Lower lobe of right lung (tissue), 2 donors: ENCODE measurements around the gene XPR1. TPM values are rescaled to one million over a fixed set of nuclear protein-coding genes. Genes with fewer than 3 reads are reported as not detected.

Source experiments
- ATAC-seq, 2 donors: fragments of 200-7000 bp; cut with Tn5 transposase; one replicate each; pipeline ENCODE4 v1.9.1; 2020 to 2022; ENCODE audit warnings: mild to moderate bottlenecking in 2 of 2, moderate library complexity in 2 of 2
- DNase-seq: peaks from one replicate; pipeline ENCODE4 v3.0.0-alpha.2; 2020
- H3K27ac ChIP-seq: fragments of 200-600 bp; one replicate; pipeline ENCODE4 v1.8.0; 2022
- H3K27me3 ChIP-seq: fragments of 200-600 bp; one replicate; pipeline ENCODE4 v1.8.0; 2022; ENCODE audit warnings: low read depth
- H3K36me3 ChIP-seq: fragments of 200-600 bp; one replicate; pipeline ENCODE4 v1.8.0; 2022; ENCODE audit warnings: mild to moderate bottlenecking
- H3K4me1 ChIP-seq: fragments of 200-600 bp; one replicate; pipeline ENCODE4 v1.8.0; 2022
- H3K4me3 ChIP-seq: fragments of 200-600 bp; one replicate; pipeline ENCODE4 v1.8.0; 2022; ENCODE audit warnings: mild to moderate bottlenecking
- H3K9me3 ChIP-seq: fragments of 200-600 bp; one replicate; pipeline ENCODE4 v1.8.0; 2022
- CTCF ChIP-seq: fragments of 200-600 bp; IDR thresholded peaks from one replicate; pipeline ENCODE4 v1.8.0; 2022; ENCODE audit warnings: antibody characterized with exemption, mild to moderate bottlenecking
- intact Hi-C: fragments of 100-400 bp; cut with DNase I; formaldehyde crosslinking; loops from one replicate; pipeline ENCODE4 v1.11.0; 2022
- total RNA-seq: library from RNA; stranded (reverse); fragmentation: NEBNext Ultra II Directional; extraction: Animal tissue kit (Norgen Biotek cat#: 25700); gene quantifications from one replicate; pipeline ENCODE4 v1.2.1, GENCODE V29; 2021
- donor health status: DM: no; HTN: yes; CAD: no; lungs with severe emphysema.

The XPR1 gene
- total RNA-seq, 1 donor from 2014 or later: 21.1 TPM

- ATAC-seq: no peak
Measured at GRCh38 chr1:180937012-180937372, 305.2 kb downstream of the XPR1 start.

GRCh38 chr1:180937624-180938225, 305.9 kb downstream of the XPR1 start:
- ATAC-seq (no peak), DNase-seq (no peak)
- H3K4me1 ChIP-seq: no peaks in the 10 kb centered on the region
- no peak overlapping the region for H3K4me3 ChIP-seq
- TF ChIP-seq CTCF: no peak
- H3K9me3 ChIP-seq: no peaks in the 10 kb centered on the region
- no peak overlapping the region for H3K27ac ChIP-seq
- peaks cover 29% of the 10 kb centered on the region for H3K36me3 ChIP-seq
- intact Hi-C loops: no loop called here
- no peaks in the 10 kb centered on the region for H3K27me3 ChIP-seq

More at GRCh38 chr1:180937012-180937372, 305.2 kb downstream of the XPR1 start:
- Histone ChIP-seq H3K9me3 (no peaks in the 10 kb centered on the region), H3K27ac (no peak overlapping the region), H3K36me3 (peaks cover 29% of the 10 kb centered on the region), H3K4me1 (no peaks in the 10 kb centered on the region), H3K27me3 (no peaks in the 10 kb centered on the region), H3K4me3 (no peak overlapping the region)
- DNase-seq: no peak
- no peak for TF ChIP-seq CTCF
- intact Hi-C loops: no loop called here

- Histone ChIP-seq H3K4me1 (no peaks in the 10 kb centered on the region), H3K9me3 (no peaks in the 10 kb centered on the region), H3K27me3 (no peaks in the 10 kb centered on the region), H3K4me3 (no peak overlapping the region), H3K27ac (no peak overlapping the region), H3K36me3 (peaks cover 30% of the 10 kb centered on the region)
- intact Hi-C loops: no loop called here
- DNase-seq (no peak), ATAC-seq (no peak)
- no peak for TF ChIP-seq CTCF
Measured at GRCh38 chr1:180939073-180939710, 307.4 kb downstream of the XPR1 start.

- no peak overlapping the region for H3K27ac ChIP-seq
- peaks cover 35% of the 10 kb centered on the region for H3K36me3 ChIP-seq
- TF ChIP-seq CTCF: no peak
- H3K4me3 ChIP-seq: no peak overlapping the region
- ATAC-seq (no peak), DNase-seq (no peak)
- no peaks in the 10 kb centered on the region for H3K4me1 ChIP-seq
- intact Hi-C loops: no loop called here
- no peaks in the 10 kb centered on the region for H3K9me3 ChIP-seq
- H3K27me3 ChIP-seq: no peaks in the 10 kb centered on the region
Measured at GRCh38 chr1:180939711-180940103, 307.9 kb downstream of the XPR1 start.

Other genes starting within 250 kb of the XPR1 start
- gene ACBD6, start 129.4 kb upstream of the XPR1 start, total RNA-seq: 37.4 TPM
- not detected for gene OVAAL, start 73.1 kb upstream of the XPR1 start, total RNA-seq